Measurements from ENCODE around the gene SLC38A10. TPM values are rescaled to one million over a fixed set of nuclear protein-coding genes. Genes with fewer than 3 reads are reported as not detected.

The SLC38A10 gene
- total and polyA plus RNA-seq, 2 of the 13 experiments (the other 11 are each of a cell fraction or from before 2014, with no cell fraction given), result 23.4 to 55.8 TPM

- TF ChIP-seq ISX (CRISPR knock-in tag; conservative IDR thresholded peaks at IDR 0.05), result no peak
- TF ChIP-seq, protein P1, sequence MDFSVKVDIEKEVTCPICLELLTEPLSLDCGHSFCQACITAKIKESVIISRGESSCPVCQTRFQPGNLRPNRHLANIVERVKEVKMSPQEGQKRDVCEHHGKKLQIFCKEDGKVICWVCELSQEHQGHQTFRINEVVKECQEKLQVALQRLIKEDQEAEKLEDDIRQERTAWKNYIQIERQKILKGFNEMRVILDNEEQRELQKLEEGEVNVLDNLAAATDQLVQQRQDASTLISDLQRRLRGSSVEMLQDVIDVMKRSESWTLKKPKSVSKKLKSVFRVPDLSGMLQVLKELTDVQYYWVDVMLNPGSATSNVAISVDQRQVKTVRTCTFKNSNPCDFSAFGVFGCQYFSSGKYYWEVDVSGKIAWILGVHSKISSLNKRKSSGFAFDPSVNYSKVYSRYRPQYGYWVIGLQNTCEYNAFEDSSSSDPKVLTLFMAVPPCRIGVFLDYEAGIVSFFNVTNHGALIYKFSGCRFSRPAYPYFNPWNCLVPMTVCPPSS (IDR thresholded peaks at IDR 0.05), result no peak
- TF ChIP-seq CENPT (CRISPR knock-in tag; IDR thresholded peaks at IDR 0.05; ENCODE audit: low read depth), result no peak
- no peak for TF ChIP-seq EEA1 (CRISPR knock-in tag; IDR thresholded peaks at IDR 0.05; ENCODE audit: borderline replicate concordance)
- 0 out of 2 replicates have a peak, but pooled peaks have one; percentile 33 for TF ChIP-seq ZNF251 (CRISPR knock-in tag; IDR thresholded peaks at IDR 0.05)
- TF ChIP-seq, protein P2, sequence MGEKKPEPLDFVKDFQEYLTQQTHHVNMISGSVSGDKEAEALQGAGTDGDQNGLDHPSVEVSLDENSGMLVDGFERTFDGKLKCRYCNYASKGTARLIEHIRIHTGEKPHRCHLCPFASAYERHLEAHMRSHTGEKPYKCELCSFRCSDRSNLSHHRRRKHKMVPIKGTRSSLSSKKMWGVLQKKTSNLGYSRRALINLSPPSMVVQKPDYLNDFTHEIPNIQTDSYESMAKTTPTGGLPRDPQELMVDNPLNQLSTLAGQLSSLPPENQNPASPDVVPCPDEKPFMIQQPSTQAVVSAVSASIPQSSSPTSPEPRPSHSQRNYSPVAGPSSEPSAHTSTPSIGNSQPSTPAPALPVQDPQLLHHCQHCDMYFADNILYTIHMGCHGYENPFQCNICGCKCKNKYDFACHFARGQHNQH (CRISPR knock-in tag; IDR thresholded peaks at IDR 0.05), result no peak
- no peak for TF ChIP-seq CAMTA2 (CRISPR knock-in tag; IDR thresholded peaks at IDR 0.05; ENCODE audit: borderline replicate concordance)
- no peak for TF ChIP-seq ZNF724P (CRISPR knock-in tag; IDR thresholded peaks at IDR 0.05; ENCODE audit: borderline replicate concordance)
- TF ChIP-seq, protein P3, sequence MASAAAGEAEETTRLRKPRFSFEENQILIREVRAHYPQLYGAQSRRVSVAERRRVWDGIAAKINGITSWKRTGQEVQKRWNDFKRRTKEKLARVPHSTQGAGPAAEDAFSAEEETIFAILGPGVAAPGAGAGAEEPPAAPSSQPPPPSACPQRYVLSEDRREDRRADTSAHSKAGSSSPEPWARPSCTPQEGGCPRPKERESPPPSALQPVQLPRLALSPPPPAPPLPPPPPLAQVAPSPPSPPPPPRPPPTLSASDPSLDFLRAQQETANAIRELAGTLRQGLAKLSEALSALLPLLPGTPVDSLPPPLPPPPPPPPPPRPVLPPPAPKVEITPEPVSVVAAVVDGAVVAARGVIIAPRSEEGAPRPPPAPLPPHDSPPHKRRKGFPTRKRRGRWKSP (CRISPR knock-in tag; IDR thresholded peaks at IDR 0.05), result no peak; the same call in 1 of the 2 replicates
- TF ChIP-seq ZBTB25 (CRISPR knock-in tag; IDR thresholded peaks at IDR 0.05), result 0 out of 2 replicates have a peak, but pooled peaks have one; percentile 6
- no peak for TF ChIP-seq ZFYVE20 (CRISPR knock-in tag; IDR thresholded peaks at IDR 0.05; ENCODE audit: borderline replicate concordance, low read depth)
- TF ChIP-seq AHDC1 (CRISPR knock-in tag; IDR thresholded peaks at IDR 0.05; ENCODE audit: borderline replicate concordance), result no peak
- no peak for TF ChIP-seq CREB3 (CRISPR knock-in tag; IDR thresholded peaks at IDR 0.05)
- TF ChIP-seq ZSCAN29 (CRISPR knock-in tag; conservative IDR thresholded peaks at IDR 0.05), result no peak
- TF ChIP-seq, protein P4, sequence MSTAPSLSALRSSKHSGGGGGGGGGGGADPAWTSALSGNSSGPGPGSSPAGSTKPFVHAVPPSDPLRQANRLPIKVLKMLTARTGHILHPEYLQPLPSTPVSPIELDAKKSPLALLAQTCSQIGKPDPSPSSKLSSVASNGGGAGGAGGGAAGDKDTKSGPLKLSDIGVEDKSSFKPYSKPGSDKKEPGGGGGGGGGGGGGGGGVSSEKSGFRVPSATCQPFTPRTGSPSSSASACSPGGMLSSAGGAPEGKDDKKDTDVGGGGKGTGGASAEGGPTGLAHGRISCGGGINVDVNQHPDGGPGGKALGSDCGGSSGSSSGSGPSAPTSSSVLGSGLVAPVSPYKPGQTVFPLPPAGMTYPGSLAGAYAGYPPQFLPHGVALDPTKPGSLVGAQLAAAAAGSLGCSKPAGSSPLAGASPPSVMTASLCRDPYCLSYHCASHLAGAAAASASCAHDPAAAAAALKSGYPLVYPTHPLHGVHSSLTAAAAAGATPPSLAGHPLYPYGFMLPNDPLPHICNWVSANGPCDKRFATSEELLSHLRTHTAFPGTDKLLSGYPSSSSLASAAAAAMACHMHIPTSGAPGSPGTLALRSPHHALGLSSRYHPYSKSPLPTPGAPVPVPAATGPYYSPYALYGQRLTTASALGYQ (CRISPR knock-in tag; IDR thresholded peaks at IDR 0.05), result 0 out of 2 replicates have a peak, but pooled peaks have one; percentile 21
Measured at GRCh38 chr17:81245024-81245664, 50.0 kb downstream of the SLC38A10 start (continued).

All from HepG2 (cell line).